Activated CD4-positive, alpha-beta T cell treated with anti-CD3 and anti-CD28 coated beads, Interleukin-10, Interleukin-2, amounts not matched to agents 100 ng/mL and 50 ng/mL, durations not matched to agents 16 hours and 8 hours (primary cell): ENCODE measurements around the gene MEF2B.
"Not testable (repeated sequence)": the region's sequence is repeated elsewhere in the genome, so short reads cannot be mapped to it uniquely, and the experiment has no call there.

Experiments used
- DNase-seq: peaks from one replicate; pipeline ENCODE4 v3.0.0-alpha.2; 2020

The MEF2B gene

GRCh38 chr19:19192910-19193423 is 22.9 kb upstream of the MEF2B start:
- DNase-seq, result peak; percentile 26

DNA sequence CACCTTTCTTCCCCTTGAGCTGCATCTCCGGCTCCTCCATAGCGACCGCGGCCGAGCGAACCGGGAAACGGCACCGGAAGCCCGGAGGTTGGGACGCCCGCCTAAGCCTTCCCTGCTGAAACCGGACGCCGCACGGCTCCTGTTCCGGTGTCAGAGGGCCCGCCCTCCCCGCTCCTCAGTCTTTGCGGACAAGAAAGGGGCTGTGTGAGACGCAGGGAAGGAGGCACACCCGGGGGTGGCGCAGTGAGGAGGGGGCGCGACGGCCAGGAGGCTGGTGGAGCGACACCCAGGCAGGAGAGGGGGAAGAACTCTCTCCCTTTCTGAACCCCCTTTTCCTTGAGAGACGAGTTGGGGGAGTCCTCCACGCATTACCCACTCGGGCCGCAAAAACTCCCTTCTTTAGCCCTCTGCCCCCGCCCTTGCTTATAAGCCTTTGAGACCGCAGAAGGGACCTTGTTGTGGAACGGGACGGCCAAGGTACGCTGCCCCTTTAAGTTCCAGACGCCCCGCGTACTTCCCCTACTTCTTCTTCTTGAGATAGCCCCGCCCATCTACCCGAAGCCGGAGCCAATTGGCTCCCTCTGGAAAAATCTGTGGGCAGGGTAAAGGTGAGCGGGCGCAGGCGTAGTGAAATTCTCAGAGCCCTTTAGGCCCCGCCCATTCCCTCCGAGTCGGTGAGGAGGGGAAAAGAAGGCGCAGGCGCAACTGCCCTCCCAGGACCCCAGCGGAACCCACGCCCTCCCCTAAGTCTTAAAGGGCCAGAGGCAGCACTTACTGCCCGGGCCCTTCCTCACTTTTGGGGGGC is 22.2 kb upstream of the MEF2B start, which contains the start of the genes BORCS8 and RFXANK:
Gene BORCS8, minus strand, starts transcription at position 75 of the 805 bp plus-strand sequence. Its CDS starts 35 bp downstream, at position 40.
Gene RFXANK, plus strand, starts transcription at position 181 of the 805 bp plus-strand sequence. CDS start 1,689 bp downstream, outside the sequence.
- peak; percentile 100 for DNase-seq

DNA sequence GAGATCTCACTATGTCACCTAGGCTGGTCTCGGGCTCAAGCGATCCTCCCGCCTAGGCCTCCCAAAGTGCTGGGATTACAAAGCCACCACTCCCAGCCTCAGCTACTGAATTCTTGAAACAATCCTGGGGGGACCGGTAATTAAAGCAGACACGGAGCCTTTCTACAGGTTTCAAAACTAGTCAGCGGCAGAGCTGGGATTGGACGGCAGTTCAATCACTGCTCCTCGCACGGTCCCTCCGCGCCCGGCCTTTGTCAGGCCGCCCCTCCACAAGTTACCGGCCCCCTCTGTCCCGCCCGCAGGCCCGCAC is 21.7 kb upstream of the MEF2B start:
- no peak for DNase-seq

GRCh38 chr19:19186742-19187141 is 16.7 kb upstream of the MEF2B start:
- no peak for DNase-seq

DNA sequence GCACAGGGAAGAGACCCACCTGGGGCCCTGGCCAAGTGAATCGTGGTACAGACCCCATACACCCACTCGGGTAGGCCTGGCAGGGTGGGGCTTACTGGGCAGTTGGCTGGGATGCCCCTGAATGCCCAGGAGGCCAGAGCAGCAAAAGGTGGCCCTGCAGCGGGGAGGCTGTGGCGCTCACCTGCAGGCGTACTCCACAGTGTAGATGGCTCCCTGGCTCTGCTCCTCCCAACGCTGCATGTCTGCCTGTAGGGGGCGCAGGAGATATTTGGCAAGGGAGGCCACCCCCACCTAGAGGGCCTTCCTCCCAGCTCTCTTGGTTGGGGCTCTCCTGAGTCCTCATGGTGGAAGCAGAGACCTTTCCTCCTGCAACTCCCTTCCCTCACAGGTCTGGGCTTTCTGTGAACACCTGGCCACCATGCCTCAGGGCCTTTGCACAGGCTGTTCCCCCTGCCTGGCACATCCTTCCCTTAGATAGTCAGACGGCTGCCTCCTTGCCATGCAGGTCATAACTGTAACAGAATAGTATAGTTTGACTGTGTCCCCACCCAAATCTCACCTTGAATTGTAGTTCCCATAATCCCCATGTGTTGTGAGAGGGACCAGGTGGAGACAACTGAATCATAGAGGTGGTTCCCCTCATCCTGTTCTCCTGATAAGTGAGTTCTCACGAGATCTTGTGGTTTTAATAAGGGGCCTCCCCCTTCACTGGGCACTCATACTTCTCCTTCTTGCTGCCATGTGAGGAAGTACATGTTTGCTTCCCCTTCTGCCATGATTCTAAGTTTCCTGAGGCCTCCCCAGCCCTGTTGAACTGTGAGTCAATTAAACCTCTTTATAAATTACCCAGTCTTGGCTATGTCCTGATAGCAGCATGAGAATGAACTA is 16.0 kb upstream of the MEF2B start:
- DNase-seq, result peak; percentile 74

GRCh38 chr19:19181488-19181998 is 11.5 kb upstream of the MEF2B start:
- DNase-seq, result no peak

DNA sequence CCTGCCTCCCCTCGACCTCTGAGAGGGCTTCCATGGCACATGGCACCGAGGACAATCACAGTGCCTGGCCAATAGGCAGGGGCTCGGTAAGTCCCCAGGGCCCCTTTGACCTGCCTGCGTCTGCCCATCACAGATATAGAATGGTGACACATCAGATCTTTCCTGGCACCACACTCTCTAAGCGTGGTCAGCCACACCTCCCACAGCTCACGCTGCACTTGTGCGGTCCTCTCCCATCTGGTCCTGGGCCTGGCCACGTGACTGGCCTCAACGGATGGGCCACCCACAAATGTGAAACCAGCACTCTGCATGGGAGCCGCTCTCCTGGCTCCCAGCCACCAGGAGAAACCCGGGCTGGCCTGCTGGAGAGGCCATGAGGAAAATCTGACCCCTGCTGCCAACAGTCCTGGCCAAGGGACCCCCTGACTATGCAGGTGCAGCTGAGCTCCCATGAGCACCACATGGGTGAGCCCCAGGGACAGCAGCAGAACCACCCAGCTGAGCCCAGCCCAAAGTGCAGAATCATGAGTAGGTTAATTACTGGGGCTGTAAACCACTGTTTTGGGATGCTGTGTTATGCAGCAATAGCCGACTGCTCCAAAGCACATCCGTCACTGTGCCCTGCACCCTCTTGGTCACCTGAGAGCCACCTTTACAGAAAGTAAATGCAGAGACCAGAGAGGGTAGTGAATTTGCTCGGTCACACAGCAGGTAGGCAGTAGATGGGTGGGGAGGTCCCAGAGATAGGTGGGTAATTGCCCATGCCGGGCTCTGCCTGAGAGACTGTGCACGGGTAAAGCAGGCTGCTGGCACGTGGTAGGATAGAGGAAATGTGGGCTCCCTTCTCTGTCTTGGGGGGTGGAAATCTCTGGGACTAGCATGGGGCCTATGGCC is 9.7 kb upstream of the MEF2B start:
- DNase-seq, result no peak

GRCh38 chr19:19176950-19177349 is 6.9 kb upstream of the MEF2B start:
- no peak for DNase-seq

GRCh38 chr19:19173243-19173642 is 3.2 kb upstream of the MEF2B start:
- DNase-seq, result not testable (repeated sequence)

- DNase-seq, result no peak
These were observed 1.9 kb upstream of the MEF2B start for GRCh38 chr19:19171821-19172532.

DNA sequence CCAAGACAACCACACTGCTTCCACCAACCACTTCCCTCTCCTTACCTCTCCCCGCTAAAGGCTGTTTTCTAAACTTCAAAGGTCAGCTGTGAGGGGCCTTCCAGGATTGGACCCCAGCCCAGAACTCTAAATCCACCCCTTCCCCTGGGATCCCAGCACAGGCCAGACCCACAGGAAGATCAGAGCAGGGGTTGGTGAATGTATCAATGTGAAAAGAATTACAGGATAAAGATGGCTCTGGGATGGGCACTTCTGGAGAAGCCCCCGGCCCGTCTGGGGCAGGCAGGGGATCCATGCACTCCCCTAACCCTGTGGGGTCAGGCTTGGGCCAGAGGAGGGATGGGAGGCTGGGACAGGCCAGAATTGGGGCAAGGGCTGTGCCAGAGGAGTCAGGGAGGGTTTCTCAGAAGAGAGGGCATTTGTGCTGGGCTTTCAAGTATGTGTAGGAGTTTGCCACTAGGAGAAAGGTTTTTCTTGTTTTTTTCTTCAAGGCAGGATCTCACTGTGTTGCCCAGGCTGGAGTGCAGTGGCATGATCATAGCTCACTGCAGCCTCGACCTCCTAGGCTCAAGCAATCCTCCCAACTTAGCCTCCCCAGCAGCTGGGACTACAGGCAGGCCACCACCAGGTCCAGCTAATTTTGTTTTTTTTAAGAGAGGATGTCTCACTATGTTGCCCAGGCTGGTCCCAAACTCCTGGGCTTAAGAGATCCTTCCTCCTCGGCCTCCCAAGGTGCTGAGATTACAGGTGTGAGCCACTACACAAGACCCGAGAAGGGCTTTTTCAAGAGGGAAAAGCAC is 1.0 kb upstream of the MEF2B start:
- DNase-seq, result no peak

GRCh38 chr19:19169236-19170052 is 619 bp downstream of the MEF2B start:
- DNase-seq, result no peak

DNA sequence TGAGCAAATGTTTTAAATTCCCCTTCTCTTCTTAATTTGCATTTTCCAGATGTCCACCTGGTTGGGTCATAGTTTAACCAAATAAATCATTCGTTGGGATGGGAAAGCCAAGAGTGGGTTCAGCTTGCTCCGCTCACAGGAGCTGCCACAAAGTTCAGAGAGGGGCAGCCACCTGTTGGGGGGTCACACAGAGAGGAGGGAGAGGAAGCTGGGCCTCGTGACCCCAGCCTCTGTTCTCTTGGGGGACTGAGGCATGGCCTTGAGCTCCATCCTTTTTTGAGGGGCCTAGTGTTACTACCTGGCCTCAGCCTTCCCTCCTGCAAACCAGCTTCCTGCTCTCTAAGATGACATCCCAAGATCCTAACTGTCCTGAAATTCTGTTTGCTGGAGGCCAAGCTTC is 2.5 kb downstream of the MEF2B start:
- DNase-seq, result no peak

- no peak for DNase-seq
These were observed 4.7 kb downstream of the MEF2B start for GRCh38 chr19:19165396-19165795.

DNA sequence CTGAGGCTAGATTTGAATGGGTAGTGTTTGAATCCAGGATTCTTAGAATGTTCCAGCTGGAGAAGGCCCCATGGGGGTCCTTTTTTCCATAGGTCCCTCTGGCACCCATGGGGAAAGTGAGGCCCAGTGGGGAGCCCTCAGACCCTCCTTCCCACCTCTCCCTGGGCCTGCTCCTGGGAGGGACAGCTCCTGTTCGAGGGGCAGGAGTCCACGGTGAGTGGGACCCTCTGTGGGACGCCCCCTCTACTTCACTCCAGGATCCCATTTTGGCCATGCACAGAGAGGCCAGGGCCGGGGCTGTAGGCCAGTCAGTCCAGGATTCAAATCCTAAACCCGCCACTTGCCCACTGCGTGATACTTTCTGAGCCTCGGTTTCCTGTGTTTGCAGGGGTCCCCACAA is 7.6 kb downstream of the MEF2B start:
- DNase-seq, result no peak

- DNase-seq, result no peak
These were observed 9.5 kb downstream of the MEF2B start for GRCh38 chr19:19160461-19161035.

GRCh38 chr19:19159534-19159933 is 10.5 kb downstream of the MEF2B start:
- no peak for DNase-seq

DNA sequence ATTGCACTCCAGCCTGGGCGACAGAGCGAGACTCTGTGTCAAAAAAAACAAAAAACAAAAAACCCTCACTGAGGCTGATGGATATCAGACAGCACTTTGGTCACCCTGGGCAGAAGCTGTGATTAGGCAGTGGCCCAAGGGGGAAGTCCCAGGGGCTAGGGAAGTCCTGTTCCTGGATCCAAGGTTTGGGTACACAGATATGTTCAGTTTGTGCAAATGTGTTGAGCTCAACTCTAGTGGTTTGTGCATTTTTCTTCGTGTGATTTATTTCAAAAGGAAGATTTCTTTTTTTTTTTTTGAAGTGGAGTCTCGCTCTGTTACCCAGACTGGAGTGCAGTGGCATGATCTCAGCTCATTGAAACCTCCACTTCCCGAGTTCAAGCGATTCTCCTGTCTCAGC is 12.3 kb downstream of the MEF2B start:
- DNase-seq, result no peak

- DNase-seq, result no peak
These were observed 14.4 kb downstream of the MEF2B start for GRCh38 chr19:19155495-19156219.
